ENCODE results near the gene STK17A.
"Not testable (repeated sequence)": the region's sequence is repeated elsewhere in the genome, so short reads cannot be mapped to it uniquely, and the experiment has no call there.

STK17A gene

DNA sequence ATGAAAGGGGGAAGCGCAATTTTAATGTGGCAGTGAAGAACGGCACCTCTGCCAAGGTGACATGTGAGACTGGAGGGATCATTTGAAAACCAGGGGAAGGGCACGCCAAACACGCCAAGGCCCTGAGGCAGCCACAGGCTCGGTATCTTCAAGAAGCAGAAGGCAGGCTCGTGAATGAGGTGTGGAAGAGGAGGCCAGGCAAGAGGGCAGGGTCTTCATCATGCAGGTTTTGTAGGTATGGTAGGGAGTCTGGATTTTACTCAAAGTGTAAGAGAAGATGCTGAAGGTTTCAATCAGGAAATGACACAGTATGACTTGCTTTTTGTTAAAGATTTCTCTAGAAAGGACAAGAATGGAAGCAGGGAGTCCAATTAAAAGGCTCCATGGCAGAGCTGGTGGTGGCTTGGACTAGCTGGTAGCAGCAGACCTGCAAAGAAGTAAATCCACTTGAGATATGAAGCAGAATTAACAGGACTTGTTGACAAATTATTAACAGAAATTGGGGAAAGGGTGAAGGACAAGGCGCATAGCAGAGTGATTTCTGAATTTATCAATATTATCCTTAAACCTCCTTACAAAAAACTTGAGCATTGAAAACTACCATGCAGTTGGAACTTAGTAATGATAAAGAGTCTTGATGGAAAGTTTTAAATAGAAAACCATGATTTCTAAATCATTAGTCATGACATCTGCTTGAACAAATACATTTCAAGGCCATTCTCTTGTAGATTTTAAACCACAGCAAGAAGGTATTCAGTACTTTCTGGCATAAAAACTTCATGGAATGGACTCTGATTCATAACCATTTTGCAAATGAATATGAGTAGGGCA is 76.0 kb downstream of the STK17A start:
- peak; percentile 72 for DNase-seq (ENCODE audit: low spot score)

DNA sequence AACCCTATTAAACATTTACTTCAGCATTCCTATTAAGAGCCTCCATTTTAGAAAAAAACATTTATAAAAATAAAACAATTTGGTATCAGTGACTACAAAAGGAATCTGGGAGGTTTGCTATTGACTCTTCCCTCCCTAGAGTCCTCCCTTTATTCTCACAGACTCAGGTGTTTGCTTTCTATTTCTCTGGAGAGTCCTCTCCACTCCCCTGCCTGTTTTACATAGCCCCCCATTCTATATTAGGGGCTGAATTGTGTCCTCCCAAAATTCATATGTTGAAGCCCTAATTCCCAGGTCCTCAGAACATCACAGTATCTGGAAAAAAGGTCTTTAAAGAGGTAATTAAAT is 76.6 kb downstream of the STK17A start:
- DNase-seq (ENCODE audit: low spot score), result no peak

DNA sequence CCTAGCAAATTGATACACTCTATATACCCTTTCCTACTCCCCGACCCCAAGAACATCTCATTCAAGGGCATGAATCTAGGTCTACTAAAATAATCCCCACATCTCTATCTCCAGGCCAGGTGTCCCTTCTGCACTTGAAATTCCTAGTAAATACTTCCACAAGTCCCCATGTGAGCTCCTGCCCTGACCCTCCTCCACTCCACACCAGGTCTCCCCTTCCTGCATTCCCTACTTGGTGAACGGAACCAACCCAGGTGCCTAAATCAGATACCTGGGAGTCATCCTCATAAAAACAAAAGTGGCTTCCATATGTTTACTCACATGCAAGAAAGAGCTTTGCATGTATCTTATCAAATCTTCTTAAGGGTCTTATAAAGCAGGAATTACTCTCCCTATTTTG is 77.2 kb downstream of the STK17A start:
- no peak for DNase-seq (ENCODE audit: low spot score)

DNA sequence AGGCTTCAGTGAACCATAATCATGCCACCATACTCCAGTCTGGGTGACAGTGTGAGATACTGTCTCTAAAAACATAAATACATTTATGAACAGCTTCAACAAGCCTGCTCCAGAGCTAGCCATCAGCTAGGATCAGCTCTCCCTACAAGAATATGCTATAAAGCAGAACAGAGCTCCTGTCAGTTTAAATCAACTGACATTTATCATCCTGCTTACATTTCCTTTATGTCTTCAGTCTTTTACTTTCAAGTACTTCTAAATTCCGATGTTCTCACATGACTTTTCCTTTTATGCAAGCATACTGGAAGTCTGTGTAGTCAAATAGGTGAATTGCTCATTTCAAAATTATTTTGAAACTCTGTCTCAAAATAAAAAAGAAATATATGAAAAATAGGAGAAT is 81.8 kb downstream of the STK17A start:
- no peak for DNase-seq (ENCODE audit: low spot score)

DNA sequence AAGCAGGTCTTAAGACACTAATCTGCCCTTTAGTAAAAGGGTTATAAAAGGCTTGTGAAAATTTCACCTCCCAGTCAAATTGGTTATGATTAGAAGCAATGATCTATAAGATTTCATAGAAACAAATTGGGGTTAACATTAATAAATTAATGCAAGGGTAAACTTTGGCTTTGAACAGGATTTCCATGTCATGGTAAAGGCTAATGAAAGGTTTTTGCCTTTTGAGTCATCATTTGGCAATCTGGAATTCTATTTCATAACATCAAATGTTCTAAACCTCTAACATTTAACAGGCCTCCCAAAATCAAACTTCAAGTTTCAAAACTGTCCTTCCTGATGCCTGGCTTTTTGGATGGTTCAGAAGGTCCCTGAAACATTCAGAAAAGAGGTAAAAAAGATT is 84.0 kb downstream of the STK17A start:
- DNase-seq (ENCODE audit: low spot score), result no peak

DNA sequence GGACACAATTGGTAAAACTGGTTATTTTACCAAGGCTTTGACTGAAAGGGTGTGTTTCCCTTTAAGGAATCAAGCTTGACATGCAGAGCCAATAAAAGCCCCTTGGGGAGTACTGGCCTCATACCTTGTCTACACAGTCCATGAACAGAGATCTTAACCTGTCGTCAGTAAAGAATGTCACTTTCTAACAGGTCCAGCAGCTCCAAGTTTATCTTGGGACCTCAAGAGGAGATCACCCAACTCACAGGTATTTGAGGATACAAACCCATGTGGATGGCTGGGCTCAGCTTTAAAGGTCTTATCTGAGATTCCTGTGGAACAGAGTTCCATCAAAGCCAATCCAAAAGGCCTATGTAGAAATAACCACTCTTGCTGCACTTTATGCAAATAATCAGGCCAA is 85.1 kb downstream of the STK17A start:
- DNase-seq (ENCODE audit: low spot score), result no peak

DNA sequence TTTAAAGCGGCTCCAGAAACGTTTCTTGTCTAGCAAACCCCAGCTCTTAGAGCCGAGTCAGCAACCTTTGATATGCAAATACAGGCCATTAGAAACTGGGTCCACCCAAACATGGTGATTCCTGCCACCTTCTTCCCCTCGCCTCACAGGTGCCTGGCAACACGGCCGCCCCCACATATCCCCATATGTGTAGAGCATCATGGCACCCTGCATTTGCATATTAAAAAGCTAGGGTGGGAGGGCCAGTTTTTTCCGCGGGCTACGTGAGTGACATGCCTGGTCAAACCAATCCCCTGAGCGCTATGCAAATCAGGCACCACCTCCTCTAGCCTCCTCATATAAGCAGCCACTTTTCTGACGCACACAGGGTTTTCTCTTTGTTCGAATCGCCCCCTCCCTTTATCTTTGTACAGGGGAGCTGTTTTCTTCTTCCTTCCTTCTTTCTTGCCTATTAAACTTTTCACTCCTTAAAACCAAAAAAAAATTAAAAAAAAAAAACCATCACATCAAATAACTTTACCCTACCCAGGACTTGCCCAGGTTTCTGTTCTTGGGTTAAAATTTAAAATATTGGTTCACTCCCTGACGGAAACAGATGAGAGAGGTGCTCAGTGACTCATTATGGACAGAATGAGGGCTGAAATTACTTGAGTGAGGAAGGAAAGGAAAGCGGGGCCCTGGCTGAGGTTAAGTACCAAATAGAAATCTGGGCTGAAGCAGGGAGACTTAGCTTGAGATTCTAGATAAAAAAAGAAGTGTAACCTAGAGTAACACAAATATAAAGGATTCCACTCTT is 86.6 kb downstream of the STK17A start:
- DNase-seq (ENCODE audit: low spot score), result no peak

DNA sequence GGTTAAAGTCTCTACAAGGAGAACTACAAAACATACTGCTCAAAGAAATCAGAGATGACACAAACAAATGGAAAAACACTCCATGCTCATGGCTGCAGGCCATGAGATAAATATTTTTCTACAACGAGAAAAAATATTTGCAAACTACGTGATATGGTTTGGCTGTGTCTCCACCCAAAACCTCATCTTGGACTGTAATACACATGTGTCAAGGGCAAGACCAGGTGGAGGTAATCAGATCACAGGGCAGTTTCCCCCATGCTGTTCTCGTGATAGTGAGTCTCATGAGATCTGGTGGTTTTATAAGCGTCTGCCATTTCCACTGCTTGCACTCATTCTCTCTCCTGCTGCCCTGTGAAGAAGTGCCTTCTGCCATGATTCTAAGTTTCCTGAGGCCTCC is 88.6 kb downstream of the STK17A start:
- DNase-seq (ENCODE audit: low spot score), result no peak

DNA sequence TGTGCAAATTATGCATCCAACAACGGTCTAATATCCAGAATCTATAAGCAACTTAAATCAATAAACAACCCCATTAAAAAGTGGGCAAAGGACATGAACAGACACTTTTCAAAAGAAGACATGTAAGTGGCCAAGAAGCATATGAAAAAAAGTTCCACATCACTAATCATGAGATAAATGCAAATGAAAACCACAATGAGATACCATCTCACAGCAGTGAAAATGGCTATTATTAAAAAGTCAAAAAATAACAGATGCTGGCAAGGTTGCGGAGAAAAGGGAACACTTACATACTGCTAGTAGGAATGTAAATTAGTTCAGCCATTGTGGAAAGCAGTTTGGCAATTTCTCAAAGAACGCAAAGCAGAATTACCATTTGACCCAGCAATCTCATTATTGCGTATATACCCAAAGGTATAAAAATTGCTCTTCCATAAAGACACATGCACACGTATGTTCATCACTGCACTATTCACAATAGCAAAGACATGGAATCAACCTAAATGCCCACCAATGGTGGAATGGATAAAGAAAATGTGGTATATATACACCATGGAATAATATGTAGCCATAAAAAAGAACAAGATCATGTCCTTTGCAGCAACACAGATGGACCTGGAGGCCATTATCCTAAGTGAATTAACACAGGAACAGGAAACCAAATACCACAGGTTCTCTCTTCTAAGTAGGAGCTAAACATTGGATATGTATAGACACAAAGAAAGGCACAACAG is 90.5 kb downstream of the STK17A start:
- not testable (repeated sequence) for DNase-seq (ENCODE audit: low spot score)

DNA sequence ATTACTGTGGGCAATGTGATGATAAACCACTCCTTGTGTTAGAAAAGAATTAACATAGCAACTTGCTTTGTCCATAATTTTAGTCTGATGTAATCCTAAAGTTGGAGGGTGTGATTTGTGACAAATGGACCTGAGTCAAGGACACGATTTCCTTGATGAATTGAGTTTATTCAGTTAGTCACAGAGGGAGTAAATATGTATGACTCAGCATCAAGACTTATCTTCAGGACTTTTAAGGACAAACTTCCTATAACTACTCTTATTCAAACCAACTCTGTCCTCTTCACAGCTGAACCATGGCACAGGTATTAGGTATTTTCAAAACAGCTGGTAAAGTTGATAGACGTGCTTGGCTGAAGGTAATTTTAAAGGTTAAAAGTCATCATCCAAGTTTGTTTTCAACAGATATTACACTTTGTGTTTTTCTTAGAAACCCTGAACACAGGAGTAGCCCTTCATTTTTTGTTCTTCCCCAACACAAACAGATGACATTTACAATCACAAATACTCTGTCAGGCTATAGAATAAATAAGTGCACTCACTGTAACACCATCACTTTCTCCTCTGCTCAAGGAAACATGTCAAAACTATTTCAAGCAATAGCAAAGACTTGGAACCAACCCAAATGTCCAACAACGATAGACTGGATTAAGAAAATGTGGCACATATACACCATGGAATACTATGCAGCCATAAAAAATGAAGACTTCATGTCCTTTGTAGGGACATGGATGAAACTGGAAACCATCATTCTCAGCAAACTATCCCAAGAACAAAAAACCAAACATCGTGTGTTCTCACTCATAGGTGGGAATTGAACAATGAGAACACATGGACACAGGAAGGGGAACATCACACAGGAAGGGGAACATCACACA is 91.9 kb downstream of the STK17A start:
- peak; percentile 65 for DNase-seq (ENCODE audit: low spot score)
